K562 (cell line): Measurements from ENCODE around the gene RAPSN. TPM values are rescaled to one million over a fixed set of nuclear protein-coding genes. Genes with fewer than 3 reads are reported as not detected.

ENCODE experiments used
- BCL6 ChIP-seq: fragments of 250-450 bp; sonication (Bioruptor Pico); IDR thresholded peaks from 2 replicates; pipeline ENCODE4 v1.4.0; 2020
- CAMTA2 ChIP-seq: fragments of 250-450 bp; sonication (Bioruptor Pico); conservative IDR thresholded peaks from 2 replicates; pipeline ENCODE4 v1.5.1; 2022
- L3MBTL2 ChIP-seq: fragments of 450-650 bp; IDR thresholded peaks from 2 replicates; pipeline ENCODE4 v1.6.1; 2016; ENCODE audit warnings: mild to moderate bottlenecking, moderate library complexity
- MTA1 ChIP-seq: fragments of 450-650 bp; IDR thresholded peaks from 2 replicates; pipeline ENCODE4 v1.6.1; 2017; ENCODE audit warnings: borderline replicate concordance
- NCOA4 ChIP-seq: fragments of 450-650 bp; IDR thresholded peaks from 2 replicates; pipeline ENCODE4 v1.6.1; 2018; ENCODE audit warnings: mild to moderate bottlenecking; ENCODE audit not compliant: partially characterized antibody
- SIN3A ChIP-seq, 2 experiments: fragments of 150-350 bp in 1 of 2; IDR thresholded peaks; 2 replicates each; pipeline ENCODE4 v1.6.1; 2011 to 2016; ENCODE audit warnings: borderline replicate concordance in 2 of 2, low read depth in 2 of 2, low read length in 2 of 2, mild to moderate bottlenecking in 2 of 2, moderate library complexity in 2 of 2; ENCODE audit not compliant: control insufficient read depth in 1 of 2
- ZNF311 ChIP-seq: fragments of 250-450 bp; sonication (Bioruptor Pico); IDR thresholded peaks from 2 replicates; pipeline ENCODE4 v1.4.0; 2020; ENCODE audit warnings: mild to moderate bottlenecking, moderate library complexity
- ZNF41 ChIP-seq: fragments of 250-450 bp; sonication (Bioruptor Pico); conservative IDR thresholded peaks from 2 replicates; pipeline ENCODE4 v1.4.0; 2020; ENCODE audit warnings: mild to moderate bottlenecking
- polyA plus RNA-seq, 8 experiments: library from polyadenylated mRNA; depleted of rRNA in 4 of 8; stranded (reverse) in 5 of 8; unstranded in 3 of 8; fragments of >200 nt; fragmentation: Nextera tagmentation in 2 of 8; fragmentation: Illumina TruSeq in 1 of 8; extraction: Ambion mirVana in 2 of 8; extraction: Trizol in 1 of 8; gene quantifications; 2 replicates each; pipeline versions ENCODE4 v1.2.1 to v1.2.3, GENCODE V29; 2011 to 2014; ENCODE audit warnings: inconsistent platforms in 1 of 8, missing spikeins in 1 of 8
- total RNA-seq, 7 experiments: library from RNA; depleted of rRNA in 6 of 7; stranded (reverse); fragments of >200 nt in 6 of 7; fragmentation: Illumina TruSeq in 2 of 7; extraction: Trizol in 2 of 7; gene quantifications; 2 replicates each; pipeline versions ENCODE4 v1.2.1 to v1.2.3, GENCODE V29; 2011 to 2021; ENCODE audit warnings: low replicate concordance in 1 of 7
- TF ChIP-seq, protein P1 (sequence below): fragments of 200-600 bp; sonication (generic); IDR thresholded peaks from one replicate; pipeline ENCODE4 v1.6.1; 2012; ENCODE audit warnings: mild to moderate bottlenecking, low read depth, low read length, inconsistent platforms
- TF ChIP-seq, protein P2 (sequence below): IDR thresholded peaks from 3 replicates; pipeline ENCODE4 v1.6.1; 2011; ENCODE audit warnings: borderline replicate concordance, mild to moderate bottlenecking, moderate library complexity; ENCODE audit not compliant: insufficient read length; ENCODE audit errors: extremely low read depth
- TF ChIP-seq, protein P3 (sequence below): sonication (generic); formaldehyde crosslinking; IDR thresholded peaks from 2 replicates; pipeline ENCODE4 v1.8.0; 2022; ENCODE audit warnings: mild to moderate bottlenecking, low read depth, missing genetic modification reagents

The RAPSN gene
- total and polyA plus RNA-seq, 9 of the 15 experiments (the other 6 are each of a cell fraction or from before 2014, with no cell fraction given) = 0.06 to 0.11 TPM; not detected in 7

DNA sequence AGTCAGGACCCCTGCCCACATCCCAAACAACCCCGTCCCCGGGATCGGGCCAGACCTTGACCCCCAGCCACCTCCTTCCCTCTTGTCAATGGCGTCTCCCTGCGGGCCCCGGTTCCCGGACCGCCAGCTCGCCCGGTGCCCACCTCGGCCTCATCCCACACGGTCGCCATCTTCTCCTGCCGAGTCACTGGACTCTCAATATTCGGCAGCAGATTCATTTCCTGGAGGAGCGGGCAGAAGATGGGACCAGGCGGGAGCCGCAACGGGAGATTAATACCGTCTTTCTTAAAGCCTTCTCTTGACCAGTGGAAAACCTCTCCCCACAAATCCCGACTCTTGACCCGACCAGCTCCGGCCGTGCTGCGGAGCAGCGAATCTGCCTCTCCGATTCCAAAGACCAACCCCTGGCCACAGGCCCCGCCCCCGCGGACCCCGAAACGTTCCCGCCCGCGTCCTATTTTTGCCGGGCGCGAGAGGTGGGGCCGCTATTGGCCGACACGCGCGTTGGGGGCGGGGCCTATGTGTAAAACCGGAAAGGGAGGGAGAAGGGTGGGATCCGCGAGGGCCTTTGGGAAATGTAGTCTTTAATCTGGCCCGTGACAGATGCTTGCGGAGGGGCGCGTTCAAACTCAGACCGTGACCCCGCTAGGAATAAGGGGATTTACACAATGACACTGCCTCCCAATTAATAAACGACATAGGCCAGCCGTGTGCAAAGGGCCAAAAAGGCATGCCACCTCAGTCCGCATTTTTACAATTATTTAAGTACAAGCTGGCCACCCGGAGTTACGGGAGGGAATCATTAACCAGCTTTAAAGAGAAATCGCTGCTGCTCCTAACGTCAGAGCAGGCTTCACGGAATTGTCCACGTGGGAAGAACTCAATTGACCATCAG lies 22.6 kb downstream of the RAPSN start, which contains the start of gene PSMC3 (continued):
- no peak for TF ChIP-seq NCOA4
- TF ChIP-seq, protein P1, sequence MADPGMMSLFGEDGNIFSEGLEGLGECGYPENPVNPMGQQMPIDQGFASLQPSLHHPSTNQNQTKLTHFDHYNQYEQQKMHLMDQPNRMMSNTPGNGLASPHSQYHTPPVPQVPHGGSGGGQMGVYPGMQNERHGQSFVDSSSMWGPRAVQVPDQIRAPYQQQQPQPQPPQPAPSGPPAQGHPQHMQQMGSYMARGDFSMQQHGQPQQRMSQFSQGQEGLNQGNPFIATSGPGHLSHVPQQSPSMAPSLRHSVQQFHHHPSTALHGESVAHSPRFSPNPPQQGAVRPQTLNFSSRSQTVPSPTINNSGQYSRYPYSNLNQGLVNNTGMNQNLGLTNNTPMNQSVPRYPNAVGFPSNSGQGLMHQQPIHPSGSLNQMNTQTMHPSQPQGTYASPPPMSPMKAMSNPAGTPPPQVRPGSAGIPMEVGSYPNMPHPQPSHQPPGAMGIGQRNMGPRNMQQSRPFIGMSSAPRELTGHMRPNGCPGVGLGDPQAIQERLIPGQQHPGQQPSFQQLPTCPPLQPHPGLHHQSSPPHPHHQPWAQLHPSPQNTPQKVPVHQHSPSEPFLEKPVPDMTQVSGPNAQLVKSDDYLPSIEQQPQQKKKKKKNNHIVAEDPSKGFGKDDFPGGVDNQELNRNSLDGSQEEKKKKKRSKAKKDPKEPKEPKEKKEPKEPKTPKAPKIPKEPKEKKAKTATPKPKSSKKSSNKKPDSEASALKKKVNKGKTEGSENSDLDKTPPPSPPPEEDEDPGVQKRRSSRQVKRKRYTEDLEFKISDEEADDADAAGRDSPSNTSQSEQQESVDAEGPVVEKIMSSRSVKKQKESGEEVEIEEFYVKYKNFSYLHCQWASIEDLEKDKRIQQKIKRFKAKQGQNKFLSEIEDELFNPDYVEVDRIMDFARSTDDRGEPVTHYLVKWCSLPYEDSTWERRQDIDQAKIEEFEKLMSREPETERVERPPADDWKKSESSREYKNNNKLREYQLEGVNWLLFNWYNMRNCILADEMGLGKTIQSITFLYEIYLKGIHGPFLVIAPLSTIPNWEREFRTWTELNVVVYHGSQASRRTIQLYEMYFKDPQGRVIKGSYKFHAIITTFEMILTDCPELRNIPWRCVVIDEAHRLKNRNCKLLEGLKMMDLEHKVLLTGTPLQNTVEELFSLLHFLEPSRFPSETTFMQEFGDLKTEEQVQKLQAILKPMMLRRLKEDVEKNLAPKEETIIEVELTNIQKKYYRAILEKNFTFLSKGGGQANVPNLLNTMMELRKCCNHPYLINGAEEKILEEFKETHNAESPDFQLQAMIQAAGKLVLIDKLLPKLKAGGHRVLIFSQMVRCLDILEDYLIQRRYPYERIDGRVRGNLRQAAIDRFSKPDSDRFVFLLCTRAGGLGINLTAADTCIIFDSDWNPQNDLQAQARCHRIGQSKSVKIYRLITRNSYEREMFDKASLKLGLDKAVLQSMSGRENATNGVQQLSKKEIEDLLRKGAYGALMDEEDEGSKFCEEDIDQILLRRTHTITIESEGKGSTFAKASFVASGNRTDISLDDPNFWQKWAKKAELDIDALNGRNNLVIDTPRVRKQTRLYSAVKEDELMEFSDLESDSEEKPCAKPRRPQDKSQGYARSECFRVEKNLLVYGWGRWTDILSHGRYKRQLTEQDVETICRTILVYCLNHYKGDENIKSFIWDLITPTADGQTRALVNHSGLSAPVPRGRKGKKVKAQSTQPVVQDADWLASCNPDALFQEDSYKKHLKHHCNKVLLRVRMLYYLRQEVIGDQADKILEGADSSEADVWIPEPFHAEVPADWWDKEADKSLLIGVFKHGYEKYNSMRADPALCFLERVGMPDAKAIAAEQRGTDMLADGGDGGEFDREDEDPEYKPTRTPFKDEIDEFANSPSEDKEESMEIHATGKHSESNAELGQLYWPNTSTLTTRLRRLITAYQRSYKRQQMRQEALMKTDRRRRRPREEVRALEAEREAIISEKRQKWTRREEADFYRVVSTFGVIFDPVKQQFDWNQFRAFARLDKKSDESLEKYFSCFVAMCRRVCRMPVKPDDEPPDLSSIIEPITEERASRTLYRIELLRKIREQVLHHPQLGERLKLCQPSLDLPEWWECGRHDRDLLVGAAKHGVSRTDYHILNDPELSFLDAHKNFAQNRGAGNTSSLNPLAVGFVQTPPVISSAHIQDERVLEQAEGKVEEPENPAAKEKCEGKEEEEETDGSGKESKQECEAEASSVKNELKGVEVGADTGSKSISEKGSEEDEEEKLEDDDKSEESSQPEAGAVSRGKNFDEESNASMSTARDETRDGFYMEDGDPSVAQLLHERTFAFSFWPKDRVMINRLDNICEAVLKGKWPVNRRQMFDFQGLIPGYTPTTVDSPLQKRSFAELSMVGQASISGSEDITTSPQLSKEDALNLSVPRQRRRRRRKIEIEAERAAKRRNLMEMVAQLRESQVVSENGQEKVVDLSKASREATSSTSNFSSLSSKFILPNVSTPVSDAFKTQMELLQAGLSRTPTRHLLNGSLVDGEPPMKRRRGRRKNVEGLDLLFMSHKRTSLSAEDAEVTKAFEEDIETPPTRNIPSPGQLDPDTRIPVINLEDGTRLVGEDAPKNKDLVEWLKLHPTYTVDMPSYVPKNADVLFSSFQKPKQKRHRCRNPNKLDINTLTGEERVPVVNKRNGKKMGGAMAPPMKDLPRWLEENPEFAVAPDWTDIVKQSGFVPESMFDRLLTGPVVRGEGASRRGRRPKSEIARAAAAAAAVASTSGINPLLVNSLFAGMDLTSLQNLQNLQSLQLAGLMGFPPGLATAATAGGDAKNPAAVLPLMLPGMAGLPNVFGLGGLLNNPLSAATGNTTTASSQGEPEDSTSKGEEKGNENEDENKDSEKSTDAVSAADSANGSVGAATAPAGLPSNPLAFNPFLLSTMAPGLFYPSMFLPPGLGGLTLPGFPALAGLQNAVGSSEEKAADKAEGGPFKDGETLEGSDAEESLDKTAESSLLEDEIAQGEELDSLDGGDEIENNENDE = no peak
- TF ChIP-seq CAMTA2 (CRISPR knock-in tag) = no peak
- TF ChIP-seq SIN3A (IDR thresholded peaks at IDR 0.05; ENCODE audit: borderline replicate concordance in 2 of 2, control insufficient read depth in 1 of 2, low read depth in 2 of 2, low read length in 2 of 2) = peak; percentile 6 to 79; a peak in 2 of 4 replicates
- no peak for TF ChIP-seq ZNF41 (CRISPR knock-in tag)
- no peak; the same call in 1 of the 2 replicates for TF ChIP-seq MTA1
- TF ChIP-seq, protein P2, sequence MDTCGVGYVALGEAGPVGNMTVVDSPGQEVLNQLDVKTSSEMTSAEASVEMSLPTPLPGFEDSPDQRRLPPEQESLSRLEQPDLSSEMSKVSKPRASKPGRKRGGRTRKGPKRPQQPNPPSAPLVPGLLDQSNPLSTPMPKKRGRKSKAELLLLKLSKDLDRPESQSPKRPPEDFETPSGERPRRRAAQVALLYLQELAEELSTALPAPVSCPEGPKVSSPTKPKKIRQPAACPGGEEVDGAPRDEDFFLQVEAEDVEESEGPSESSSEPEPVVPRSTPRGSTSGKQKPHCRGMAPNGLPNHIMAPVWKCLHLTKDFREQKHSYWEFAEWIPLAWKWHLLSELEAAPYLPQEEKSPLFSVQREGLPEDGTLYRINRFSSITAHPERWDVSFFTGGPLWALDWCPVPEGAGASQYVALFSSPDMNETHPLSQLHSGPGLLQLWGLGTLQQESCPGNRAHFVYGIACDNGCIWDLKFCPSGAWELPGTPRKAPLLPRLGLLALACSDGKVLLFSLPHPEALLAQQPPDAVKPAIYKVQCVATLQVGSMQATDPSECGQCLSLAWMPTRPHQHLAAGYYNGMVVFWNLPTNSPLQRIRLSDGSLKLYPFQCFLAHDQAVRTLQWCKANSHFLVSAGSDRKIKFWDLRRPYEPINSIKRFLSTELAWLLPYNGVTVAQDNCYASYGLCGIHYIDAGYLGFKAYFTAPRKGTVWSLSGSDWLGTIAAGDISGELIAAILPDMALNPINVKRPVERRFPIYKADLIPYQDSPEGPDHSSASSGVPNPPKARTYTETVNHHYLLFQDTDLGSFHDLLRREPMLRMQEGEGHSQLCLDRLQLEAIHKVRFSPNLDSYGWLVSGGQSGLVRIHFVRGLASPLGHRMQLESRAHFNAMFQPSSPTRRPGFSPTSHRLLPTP = no peak
- no peak for TF ChIP-seq ZNF311 (CRISPR knock-in tag)
- TF ChIP-seq BCL6 = no peak
- TF ChIP-seq L3MBTL2 = peak; percentile 22; the same call in 1 of the 2 replicates
- TF ChIP-seq, protein P3, sequence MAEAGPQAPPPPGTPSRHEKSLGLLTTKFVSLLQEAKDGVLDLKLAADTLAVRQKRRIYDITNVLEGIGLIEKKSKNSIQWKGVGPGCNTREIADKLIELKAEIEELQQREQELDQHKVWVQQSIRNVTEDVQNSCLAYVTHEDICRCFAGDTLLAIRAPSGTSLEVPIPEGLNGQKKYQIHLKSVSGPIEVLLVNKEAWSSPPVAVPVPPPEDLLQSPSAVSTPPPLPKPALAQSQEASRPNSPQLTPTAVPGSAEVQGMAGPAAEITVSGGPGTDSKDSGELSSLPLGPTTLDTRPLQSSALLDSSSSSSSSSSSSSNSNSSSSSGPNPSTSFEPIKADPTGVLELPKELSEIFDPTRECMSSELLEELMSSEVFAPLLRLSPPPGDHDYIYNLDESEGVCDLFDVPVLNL (CRISPR knock-in tag) = 0 out of 2 replicates have a peak, but pooled peaks have one; percentile 74
